Measurements from ENCODE around the gene HOXC6.

HOXC6 gene

GRCh38 chr12:54004063-54004840 lies 24.0 kb upstream of the HOXC6 start:
- DNase-seq (ENCODE audit: low spot score in 2 of 2) (no peak), ATAC-seq (ENCODE audit: low read depth) (no peak)
- Mint-ChIP-seq H3K9me3 (no peaks in the 10 kb centered on the region), H3K27ac (no peak overlapping the region), H3K4me3 (no peak overlapping the region), H3K4me1 (peaks cover 9% of the 10 kb centered on the region), H3K36me3 (no peaks in the 10 kb centered on the region), H3K27me3 (peaks cover 36% of the 10 kb centered on the region)

DNA sequence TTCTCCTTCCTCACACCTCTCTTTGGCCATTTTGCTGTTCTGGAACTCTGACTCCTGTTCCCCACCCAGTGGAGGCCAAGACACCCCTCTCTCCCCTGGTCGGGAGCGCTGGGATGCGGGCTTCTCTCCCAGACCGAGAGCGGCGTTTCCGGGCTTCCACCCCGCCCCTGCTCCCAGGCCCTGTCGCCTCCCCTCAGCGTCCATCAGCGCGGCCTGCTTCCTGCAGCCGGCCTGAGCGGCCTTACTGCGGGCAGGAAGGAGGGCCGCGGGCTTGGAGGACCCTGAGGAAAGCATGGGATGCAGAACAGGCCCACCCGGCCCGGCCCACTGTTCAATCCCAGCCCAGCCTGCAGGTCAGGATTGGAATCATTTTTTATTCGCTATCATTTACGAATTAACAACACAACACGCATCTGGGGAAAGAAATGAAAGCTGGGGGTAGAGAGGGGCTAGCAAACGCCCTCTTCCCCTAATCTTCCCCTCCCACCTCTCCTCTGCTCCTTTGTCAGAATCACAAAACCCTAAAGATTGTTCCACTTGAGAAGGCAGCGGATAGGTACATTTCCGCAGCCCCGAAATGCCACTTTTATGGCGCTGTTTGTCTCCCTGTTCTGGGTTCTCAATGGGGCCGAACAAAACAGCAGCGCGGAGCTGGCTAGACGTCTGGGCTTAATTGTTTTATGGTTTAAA lies 23.3 kb upstream of the HOXC6 start:
- no peak overlapping the region for H3K4me3 Mint-ChIP-seq
- H3K4me1 Mint-ChIP-seq = peaks cover 13% of the 10 kb centered on the region
- no peak for DNase-seq (ENCODE audit: low spot score in 2 of 2)
- H3K9me3 Mint-ChIP-seq = no peaks in the 10 kb centered on the region
- peaks cover 42% of the 10 kb centered on the region for H3K27me3 Mint-ChIP-seq
- H3K27ac Mint-ChIP-seq = peak overlapping the region; percentile 65
- no peak for ATAC-seq (ENCODE audit: low read depth)
- H3K36me3 Mint-ChIP-seq = no peaks in the 10 kb centered on the region

DNA sequence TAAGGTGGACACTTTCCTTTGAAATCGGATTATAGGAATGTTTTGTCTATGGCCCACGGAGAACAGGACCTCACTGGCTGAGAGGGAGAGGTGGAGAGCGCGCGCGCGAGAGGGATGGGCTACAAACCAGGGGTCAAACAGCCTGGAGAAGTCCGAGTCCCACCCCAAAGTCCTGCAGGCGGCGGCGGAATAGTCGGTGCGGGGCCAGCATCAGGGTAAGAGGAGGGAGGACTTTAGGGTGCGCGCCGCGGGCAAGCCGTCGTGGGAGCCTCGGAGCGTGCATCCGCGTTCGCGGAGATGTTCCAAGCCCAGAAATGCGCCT lies 22.7 kb upstream of the HOXC6 start:
- Mint-ChIP-seq H3K9me3 (no peaks in the 10 kb centered on the region), H3K27ac (peak overlapping the region; percentile 65), H3K27me3 (peaks cover 44% of the 10 kb centered on the region), H3K4me1 (peaks cover 13% of the 10 kb centered on the region), H3K36me3 (no peaks in the 10 kb centered on the region), H3K4me3 (no peak overlapping the region)
- ATAC-seq (ENCODE audit: low read depth) (no peak), DNase-seq (ENCODE audit: low spot score in 2 of 2) (no peak)

GRCh38 chr12:54005853-54006558 lies 22.2 kb upstream of the HOXC6 start:
- Mint-ChIP-seq H3K27me3 (peaks cover 45% of the 10 kb centered on the region), H3K27ac (peak overlapping the region; percentile 65), H3K4me1 (peaks cover 14% of the 10 kb centered on the region), H3K9me3 (no peaks in the 10 kb centered on the region), H3K4me3 (peak overlapping the region; percentile 81), H3K36me3 (no peaks in the 10 kb centered on the region)
- peak; percentile 85 to 94 for DNase-seq (ENCODE audit: low spot score in 2 of 2)
- ATAC-seq (ENCODE audit: low read depth) = peak; percentile 81

DNA sequence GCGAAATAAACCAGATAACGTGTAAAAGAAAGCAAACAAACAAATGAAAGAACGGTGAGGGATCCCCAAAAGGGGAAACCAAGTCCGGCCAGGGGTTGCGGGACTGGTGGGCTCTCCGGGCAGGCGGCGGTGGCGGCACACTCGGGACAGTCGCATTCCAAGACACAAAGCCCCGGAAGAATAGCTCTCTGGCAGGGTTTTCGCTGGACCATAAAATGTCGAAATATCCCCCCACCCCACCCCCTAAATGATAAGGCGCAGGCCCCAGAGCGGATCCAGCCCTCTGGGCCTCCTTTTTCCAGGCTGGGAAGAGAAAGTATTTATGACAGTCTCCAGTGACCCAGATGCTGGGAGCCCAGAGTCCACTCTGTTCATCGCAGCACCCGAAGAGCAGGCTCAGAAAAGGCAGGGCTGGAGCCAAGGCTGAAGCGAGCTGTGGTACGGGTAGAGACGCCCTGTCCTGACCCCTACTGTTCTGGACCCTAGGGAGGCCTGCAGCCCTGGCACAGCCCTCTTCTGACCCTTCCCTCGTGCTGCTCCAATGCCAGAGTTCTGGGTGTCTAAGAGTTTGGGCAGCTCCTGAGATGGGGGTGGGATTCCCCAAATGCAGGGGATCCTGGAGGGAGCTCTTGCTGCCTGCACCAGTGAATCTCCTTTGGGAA lies 21.6 kb upstream of the HOXC6 start:
- Mint-ChIP-seq H3K27me3 (peaks cover 45% of the 10 kb centered on the region), H3K36me3 (no peaks in the 10 kb centered on the region), H3K27ac (peak overlapping the region; percentile 65), H3K9me3 (no peaks in the 10 kb centered on the region), H3K4me3 (peak overlapping the region; percentile 81), H3K4me1 (peaks cover 19% of the 10 kb centered on the region)
- no peak for ATAC-seq (ENCODE audit: low read depth)
- no peak for DNase-seq (ENCODE audit: low spot score in 2 of 2)

- Mint-ChIP-seq H3K27me3 (peaks cover 43% of the 10 kb centered on the region), H3K4me3 (no peak overlapping the region), H3K36me3 (no peaks in the 10 kb centered on the region), H3K4me1 (peaks cover 17% of the 10 kb centered on the region), H3K9me3 (no peaks in the 10 kb centered on the region), H3K27ac (no peak overlapping the region)
- DNase-seq (ENCODE audit: low spot score in 2 of 2) (no peak), ATAC-seq (ENCODE audit: low read depth) (no peak)
Measured at GRCh38 chr12:54007538-54008259, 20.5 kb upstream of the HOXC6 start.

- no peaks in the 10 kb centered on the region for H3K36me3 Mint-ChIP-seq
- peak overlapping the region; percentile 25 for H3K4me3 Mint-ChIP-seq
- no peak overlapping the region for H3K27ac Mint-ChIP-seq
- H3K9me3 Mint-ChIP-seq = no peaks in the 10 kb centered on the region
- peaks cover 46% of the 10 kb centered on the region for H3K27me3 Mint-ChIP-seq
- ATAC-seq (ENCODE audit: low read depth) (no peak), DNase-seq (ENCODE audit: low spot score in 2 of 2) (no peak)
- peaks cover 17% of the 10 kb centered on the region for H3K4me1 Mint-ChIP-seq
Measured at GRCh38 chr12:54008260-54008552, 20.0 kb upstream of the HOXC6 start.

DNA sequence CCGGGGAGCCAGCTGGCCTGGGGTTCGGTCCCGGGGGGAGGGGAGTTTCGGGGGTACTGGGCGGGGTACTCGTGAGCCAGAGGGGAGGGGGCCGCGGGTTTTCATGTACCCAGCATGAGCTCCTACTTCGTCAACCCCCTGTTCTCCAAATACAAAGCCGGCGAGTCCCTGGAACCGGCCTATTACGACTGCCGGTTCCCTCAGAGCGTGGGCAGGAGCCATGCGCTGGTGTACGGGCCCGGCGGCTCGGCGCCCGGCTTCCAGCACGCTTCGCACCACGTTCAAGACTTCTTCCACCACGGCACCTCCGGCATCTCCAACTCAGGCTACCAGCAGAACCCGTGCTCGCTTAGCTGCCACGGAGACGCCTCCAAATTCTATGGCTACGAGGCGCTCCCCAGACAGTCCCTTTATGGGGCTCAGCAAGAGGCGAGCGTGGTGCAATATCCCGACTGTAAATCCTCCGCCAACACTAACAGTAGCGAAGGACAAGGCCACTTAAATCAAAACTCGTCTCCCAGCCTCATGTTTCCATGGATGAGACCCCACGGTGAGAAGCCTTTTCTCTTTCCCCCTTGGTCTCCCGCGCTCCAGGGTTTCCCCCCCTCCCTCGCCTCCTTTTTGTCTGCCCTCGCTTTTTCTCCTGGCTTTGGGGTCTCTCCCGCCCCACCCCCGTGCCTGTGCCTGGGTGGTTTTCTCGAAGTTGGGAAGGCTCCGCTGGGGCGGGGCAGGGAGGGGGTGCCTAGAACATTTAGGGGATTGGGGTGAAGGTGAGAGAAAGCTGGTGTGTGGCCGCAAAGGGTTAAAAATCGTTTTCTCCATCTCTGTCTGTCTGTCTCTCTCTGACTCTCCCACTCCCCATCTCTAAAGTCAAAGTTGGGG lies 18.8 kb upstream of the HOXC6 start:
- peak overlapping the region; percentile 73 for H3K27ac Mint-ChIP-seq
- ATAC-seq (ENCODE audit: low read depth) = no peak

DNA sequence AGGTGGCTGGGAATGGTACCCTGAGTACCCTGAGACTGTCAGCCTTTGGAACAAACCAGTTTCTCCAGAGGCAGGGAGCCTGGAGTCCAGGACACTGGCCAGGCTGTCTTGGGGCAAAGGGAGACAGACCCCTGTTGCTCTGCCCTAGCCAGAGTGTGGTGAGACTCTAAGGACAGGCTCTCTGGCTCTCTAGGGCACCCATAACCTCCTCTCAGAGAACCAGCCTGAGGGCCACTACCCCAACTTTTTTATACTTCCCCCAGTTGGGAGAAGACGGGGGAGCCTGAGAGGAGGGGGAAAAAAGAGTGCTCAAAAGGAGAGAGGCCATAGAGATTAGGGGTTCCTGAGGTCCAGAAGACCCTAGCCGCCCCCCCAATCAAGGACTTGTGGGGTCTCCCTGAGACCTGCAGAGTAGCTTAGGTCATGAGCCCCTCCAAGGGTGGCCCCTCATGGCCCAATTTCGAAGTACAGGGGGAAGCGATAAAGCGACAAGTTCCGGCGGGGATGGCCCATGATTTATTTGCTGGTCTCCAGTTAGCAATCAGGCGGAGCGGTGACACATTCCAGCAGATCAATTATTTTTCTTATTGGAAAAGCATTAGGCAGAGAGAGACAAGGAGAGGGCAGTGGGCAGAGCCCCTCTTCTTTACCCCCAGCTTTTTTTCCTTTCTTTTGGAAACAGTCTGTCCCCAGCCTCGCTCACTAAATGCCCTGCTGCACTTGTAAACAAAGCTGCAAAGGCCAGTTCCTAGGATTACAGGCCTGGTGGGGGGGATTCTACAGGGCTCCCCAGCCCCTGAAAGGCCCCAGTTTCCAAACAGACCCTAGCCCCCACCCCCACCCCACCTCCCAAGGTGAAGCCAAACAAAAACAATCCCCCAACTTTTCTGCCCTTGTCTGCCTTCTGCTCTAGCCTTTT lies 17.9 kb upstream of the HOXC6 start:
- Mint-ChIP-seq H3K4me3 (no peak overlapping the region), H3K27ac (peak overlapping the region; percentile 73), H3K4me1 (peaks cover 17% of the 10 kb centered on the region)

More for the DNA sequence above, 18.8 kb upstream of the HOXC6 start:
- no peaks in the 10 kb centered on the region for H3K36me3 Mint-ChIP-seq
- H3K4me3 Mint-ChIP-seq = peak overlapping the region; percentile 59
- no peaks in the 10 kb centered on the region for H3K9me3 Mint-ChIP-seq
- peaks cover 17% of the 10 kb centered on the region for H3K4me1 Mint-ChIP-seq
- peaks cover 44% of the 10 kb centered on the region for H3K27me3 Mint-ChIP-seq
- no peak for DNase-seq (ENCODE audit: low spot score in 2 of 2)

GRCh38 chr12:54010972-54011664 lies 17.1 kb upstream of the HOXC6 start:
- Mint-ChIP-seq H3K9me3 (no peaks in the 10 kb centered on the region), H3K27me3 (peaks cover 39% of the 10 kb centered on the region), H3K4me3 (no peak overlapping the region), H3K4me1 (peaks cover 16% of the 10 kb centered on the region), H3K36me3 (no peaks in the 10 kb centered on the region), H3K27ac (no peak overlapping the region)
- no peak for DNase-seq (ENCODE audit: low spot score in 2 of 2)
- no peak for ATAC-seq (ENCODE audit: low read depth)

More for the DNA sequence above, 17.9 kb upstream of the HOXC6 start:
- DNase-seq (ENCODE audit: low spot score in 2 of 2) (no peak), ATAC-seq (ENCODE audit: low read depth) (no peak)
- no peaks in the 10 kb centered on the region for H3K9me3 Mint-ChIP-seq
- peaks cover 41% of the 10 kb centered on the region for H3K27me3 Mint-ChIP-seq
- no peaks in the 10 kb centered on the region for H3K36me3 Mint-ChIP-seq

- Mint-ChIP-seq H3K4me3 (no peak overlapping the region), H3K9me3 (no peaks in the 10 kb centered on the region), H3K27ac (no peak overlapping the region), H3K27me3 (peaks cover 35% of the 10 kb centered on the region), H3K36me3 (no peaks in the 10 kb centered on the region), H3K4me1 (peaks cover 12% of the 10 kb centered on the region)
- DNase-seq (ENCODE audit: low spot score in 2 of 2) (no peak), ATAC-seq (ENCODE audit: low read depth) (no peak)
Measured at GRCh38 chr12:54011665-54012532, 16.3 kb upstream of the HOXC6 start.

Measured in memory B cell (primary cell).